ENCODE results near the gene ALDH3B2.

DNA sequence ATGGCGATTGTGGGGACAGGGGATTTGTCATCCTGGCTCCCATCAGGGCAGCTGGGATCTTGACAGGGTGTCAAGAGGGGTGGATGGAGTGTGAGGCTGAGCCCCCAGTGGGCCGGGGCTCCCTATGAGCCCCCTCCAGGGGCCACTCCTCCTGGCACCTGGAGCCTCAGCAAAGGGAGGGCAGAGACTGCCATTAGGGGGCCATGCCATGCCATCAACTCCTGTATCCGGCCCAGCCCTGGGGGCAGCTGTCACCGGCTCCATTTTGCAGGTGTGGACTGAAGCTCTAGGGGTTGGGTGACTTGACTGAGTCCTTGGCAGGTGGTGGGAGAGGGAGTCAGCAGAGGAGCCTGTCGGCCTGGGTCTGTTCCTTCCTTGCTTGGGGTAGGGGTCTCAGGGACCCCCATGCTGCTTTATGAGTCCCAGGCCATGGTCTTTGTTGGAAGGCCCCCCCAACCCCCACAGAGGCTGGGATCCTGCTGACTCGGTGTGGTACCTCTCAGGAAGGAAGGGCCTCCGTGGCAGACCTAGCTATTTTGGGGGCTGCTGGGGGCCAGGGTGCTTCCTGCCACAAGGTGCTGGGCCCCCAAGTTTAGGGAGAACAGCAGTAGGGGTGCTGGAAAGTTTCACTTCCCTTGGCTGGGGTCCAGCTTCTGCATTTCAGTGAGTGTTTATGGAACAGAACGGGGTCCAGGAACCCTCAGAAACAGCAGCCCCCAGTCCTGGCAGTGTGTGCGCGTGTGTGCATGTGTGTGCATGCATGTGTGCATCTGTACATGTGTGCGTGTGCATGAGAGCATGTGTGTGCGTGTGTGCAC, 25.4 kb downstream of the ALDH3B2 start:
- TF ChIP-seq, protein P1, sequence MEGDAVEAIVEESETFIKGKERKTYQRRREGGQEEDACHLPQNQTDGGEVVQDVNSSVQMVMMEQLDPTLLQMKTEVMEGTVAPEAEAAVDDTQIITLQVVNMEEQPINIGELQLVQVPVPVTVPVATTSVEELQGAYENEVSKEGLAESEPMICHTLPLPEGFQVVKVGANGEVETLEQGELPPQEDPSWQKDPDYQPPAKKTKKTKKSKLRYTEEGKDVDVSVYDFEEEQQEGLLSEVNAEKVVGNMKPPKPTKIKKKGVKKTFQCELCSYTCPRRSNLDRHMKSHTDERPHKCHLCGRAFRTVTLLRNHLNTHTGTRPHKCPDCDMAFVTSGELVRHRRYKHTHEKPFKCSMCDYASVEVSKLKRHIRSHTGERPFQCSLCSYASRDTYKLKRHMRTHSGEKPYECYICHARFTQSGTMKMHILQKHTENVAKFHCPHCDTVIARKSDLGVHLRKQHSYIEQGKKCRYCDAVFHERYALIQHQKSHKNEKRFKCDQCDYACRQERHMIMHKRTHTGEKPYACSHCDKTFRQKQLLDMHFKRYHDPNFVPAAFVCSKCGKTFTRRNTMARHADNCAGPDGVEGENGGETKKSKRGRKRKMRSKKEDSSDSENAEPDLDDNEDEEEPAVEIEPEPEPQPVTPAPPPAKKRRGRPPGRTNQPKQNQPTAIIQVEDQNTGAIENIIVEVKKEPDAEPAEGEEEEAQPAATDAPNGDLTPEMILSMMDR (conservative IDR thresholded peaks at IDR 0.05), result no peak
- no peak for TF ChIP-seq ZFX (IDR thresholded peaks at IDR 0.05)

Measured in C4-2B (cell line).